Mucosa of descending colon (tissue), 3 donors: ENCODE data around the gene PDXP. TPM values are rescaled to one million over a fixed set of nuclear protein-coding genes. Genes with fewer than 3 reads are reported as not detected.

Experiments used
- ATAC-seq: fragments of 200-7000 bp; cut with Tn5 transposase; one replicate; pipeline ENCODE4 v1.9.1; 2020; ENCODE audit warnings: mild to moderate bottlenecking, moderate library complexity
- DNase-seq, 3 donors: peaks; one replicate each; pipeline ENCODE4 v3.0.0-alpha.2; 2020
- H3K36me3 ChIP-seq: fragments of 200-600 bp; one replicate; pipeline ENCODE4 v1.8.0; 2021; ENCODE audit warnings: low read depth, mild to moderate bottlenecking
- H3K4me1 ChIP-seq: fragments of 200-600 bp; one replicate; pipeline ENCODE4 v1.8.0; 2021; ENCODE audit warnings: low read depth, mild to moderate bottlenecking
- H3K4me3 ChIP-seq: fragments of 200-600 bp; one replicate; pipeline ENCODE4 v1.8.0; 2021; ENCODE audit warnings: mild to moderate bottlenecking
- H3K9me3 ChIP-seq: fragments of 200-600 bp; one replicate; pipeline ENCODE4 v1.8.0; 2021; ENCODE audit warnings: mild to moderate bottlenecking
- CTCF ChIP-seq: fragments of 200-600 bp; IDR thresholded peaks from one replicate; pipeline ENCODE4 v1.8.0; 2022; ENCODE audit warnings: antibody characterized with exemption, mild to moderate bottlenecking
- intact Hi-C, 2 donors: fragments of 100-400 bp; cut with DNase I in 1 of 2; cut with micrococcal nuclease in 1 of 2; formaldehyde crosslinking; loops; one replicate each; pipeline versions ENCODE4 v1.11.0 to v1.11.1; 2022; cut with DNase I, micrococcal nuclease
- total RNA-seq, 3 donors: library from RNA; stranded (reverse); fragmentation: NEBNext Ultra II Directional in 2 of 3; extraction: Animal tissue kit (Norgen Biotek cat#: 25700) in 2 of 3; gene quantifications; one replicate each; pipeline versions ENCODE4 v1.2.1 to v1.2.4, GENCODE V29; 2021 to 2023
- donor health status: DM: no; HTN: no; CAD: no; lungs with moderate emphysema.
- donor health status: DM: no; HTN: no; CAD: no.
- donor health status: DM: no; HTN: yes; CAD: no.

Gene PDXP
- total RNA-seq, 3 donors from 2014 or later: 26.8 to 43.3 (median 40.6) TPM

- H3K4me1 ChIP-seq: peaks cover 57% of the 10 kb centered on the region
These were observed 24.7 kb upstream of the PDXP start for GRCh38 chr22:37633625-37634416.

GRCh38 chr22:37634417-37634924 lies 24.1 kb upstream of the PDXP start:
- H3K4me3 ChIP-seq: no peak overlapping the region
- ATAC-seq: no peak

More at GRCh38 chr22:37633625-37634416, 24.7 kb upstream of the PDXP start:
- Histone ChIP-seq H3K36me3 (no peaks in the 10 kb centered on the region), H3K9me3 (no peaks in the 10 kb centered on the region), H3K4me3 (no peak overlapping the region)
- intact Hi-C loops: no loop called here
- DNase-seq: peak; percentile 72 to 93 (median 84)
- peak; percentile 59 for ATAC-seq
- no peak for TF ChIP-seq CTCF

GRCh38 chr22:37635157-37635556 lies 23.4 kb upstream of the PDXP start:
- Histone ChIP-seq H3K4me3 (no peak overlapping the region), H3K9me3 (no peaks in the 10 kb centered on the region), H3K36me3 (no peaks in the 10 kb centered on the region), H3K4me1 (peaks cover 61% of the 10 kb centered on the region)
- no peak for ATAC-seq
- no peak for TF ChIP-seq CTCF
- intact Hi-C loops: no loop called here
- no peak for DNase-seq

More at GRCh38 chr22:37634417-37634924, 24.1 kb upstream of the PDXP start:
- DNase-seq: no peak
- TF ChIP-seq CTCF: no peak
- intact Hi-C loops: no loop called here
- Histone ChIP-seq H3K36me3 (no peaks in the 10 kb centered on the region), H3K9me3 (no peaks in the 10 kb centered on the region), H3K4me1 (peaks cover 61% of the 10 kb centered on the region)

DNA sequence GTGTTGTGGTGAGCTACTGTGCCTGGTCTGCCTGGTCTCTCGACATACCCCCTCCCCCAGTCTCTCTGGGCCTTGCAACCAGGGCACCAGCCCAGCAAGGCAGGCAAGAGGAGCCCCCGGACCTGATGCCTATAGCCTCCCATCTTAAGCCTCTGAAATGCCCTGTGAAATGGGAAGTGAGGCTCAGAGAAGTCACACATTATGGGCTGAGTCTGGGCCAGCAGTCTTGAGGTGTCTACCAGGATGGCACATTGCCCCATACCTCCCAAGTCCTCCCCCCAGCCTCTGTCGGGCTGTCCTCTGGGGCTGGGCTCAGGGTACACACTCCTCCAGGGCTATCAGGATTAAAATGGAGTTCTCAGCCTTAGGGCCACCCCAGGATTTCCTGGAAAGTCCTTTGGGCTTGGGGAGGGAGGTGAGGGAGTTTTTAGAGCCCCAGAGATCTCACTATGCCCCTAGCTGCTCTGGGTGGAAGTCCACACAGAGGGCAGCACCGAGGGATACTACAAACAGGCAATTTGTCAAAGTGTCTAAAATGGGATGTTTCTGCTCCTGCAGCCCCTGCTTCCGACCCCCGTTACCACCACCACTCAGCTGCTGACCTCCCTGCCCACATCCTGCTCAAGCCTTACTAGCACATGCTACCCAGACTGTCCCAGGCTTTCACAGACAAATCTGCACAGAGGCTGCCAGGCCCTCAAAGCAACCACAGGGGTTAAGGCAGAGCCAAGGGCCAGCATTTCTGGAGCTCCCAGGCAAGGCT lies 22.2 kb upstream of the PDXP start:
- Histone ChIP-seq H3K9me3 (no peaks in the 10 kb centered on the region), H3K36me3 (no peaks in the 10 kb centered on the region), H3K4me1 (peaks cover 67% of the 10 kb centered on the region), H3K4me3 (no peak overlapping the region)
- intact Hi-C loops: no loop called here
- DNase-seq (peak in 2 of 3 donors; percentile 62 to 80), ATAC-seq (no peak)
- no peak for TF ChIP-seq CTCF

GRCh38 chr22:37636949-37637273 lies 21.6 kb upstream of the PDXP start:
- H3K36me3 ChIP-seq: no peaks in the 10 kb centered on the region
- peaks cover 72% of the 10 kb centered on the region for H3K4me1 ChIP-seq
- intact Hi-C loops: no loop called here
- no peaks in the 10 kb centered on the region for H3K9me3 ChIP-seq
- H3K4me3 ChIP-seq: no peak overlapping the region
- no peak for TF ChIP-seq CTCF
- DNase-seq: no peak
- no peak for ATAC-seq
